Panc1 (cell line): ENCODE data around the gene HJURP. TPM values are rescaled to one million over a fixed set of nuclear protein-coding genes. Genes with fewer than 3 reads are reported as not detected.

Source experiments
- ATAC-seq: fragments of 200-7000 bp; cut with Tn5 transposase; 2 replicates; pipeline ENCODE4 v1.9.1; 2020; ENCODE audit warnings: mild to moderate bottlenecking, moderate library complexity
- BruUV-seq: library from RNA; stranded (reverse); fragments of 400-500 nt; replicated peaks from 2 replicates; lab custom pipeline; 2021; lab: Mats Ljungman, UMichigan
- CTCF ChIA-PET: fragments of 300-600 bp; sonication (Branson Sonifier 250); formaldehyde crosslinking; loops from one replicate; lab custom pipeline; 2022; ENCODE audit warnings: antibody characterized with exemption; lab: Charles Lee
- POLR2A ChIA-PET: fragments of 300-600 bp; sonication (Branson Sonifier 250); formaldehyde crosslinking; loops from one replicate; lab custom pipeline; 2022; ENCODE audit warnings: antibody characterized with exemption; lab: Charles Lee
- DNase-seq: peaks from one replicate; pipeline ENCODE4 v3.0.0-alpha.2; 2010; ENCODE audit warnings: low read depth, low spot score
- H3K27ac ChIP-seq: 2 replicates; pipeline ENCODE4 v1.5.1; 2011; ENCODE audit warnings: mild to moderate bottlenecking, low read length, inconsistent platforms
- H3K27me3 ChIP-seq: fragments of 200-500 bp; sonication (Bioruptor generic); 2 replicates; pipeline ENCODE4 v1.6.0; 2014; ENCODE audit warnings: low read length, inconsistent platforms; ENCODE audit not compliant: control insufficient read depth, insufficient read depth
- H3K36me3 ChIP-seq: fragments of 200-500 bp; sonication (Bioruptor generic); 2 replicates; pipeline ENCODE4 v1.5.1; 2014; ENCODE audit warnings: inconsistent platforms, mild to moderate bottlenecking, low read length, moderate library complexity; ENCODE audit not compliant: control insufficient read depth, insufficient read depth
- H3K4me1 ChIP-seq: 2 replicates; pipeline ENCODE4 v1.5.1; 2011; ENCODE audit warnings: inconsistent platforms, mild to moderate bottlenecking, low read length, moderate library complexity; ENCODE audit not compliant: control insufficient read depth, insufficient read depth
- H3K4me3 ChIP-seq, 2 experiments: 2 replicates each; pipeline ENCODE4 v1.5.1; 2011 to 2012; ENCODE audit warnings: low read depth in 2 of 2, low read length in 2 of 2, mild to moderate bottlenecking in 2 of 2, inconsistent platforms in 1 of 2, moderate library complexity in 1 of 2
- H3K9me3 ChIP-seq: fragments of 200-500 bp; sonication (Bioruptor generic); 2 replicates; pipeline ENCODE4 v1.5.1; 2014; ENCODE audit warnings: low read depth, mild to moderate bottlenecking, inconsistent platforms, low read length, moderate library complexity; ENCODE audit not compliant: control insufficient read depth, insufficient read depth
- CTCF ChIP-seq: fragments of 450-650 bp; IDR thresholded peaks from 2 replicates; pipeline ENCODE4 v1.5.1; 2017; ENCODE audit warnings: mild to moderate bottlenecking
- POLR2AphosphoS5 ChIP-seq: IDR thresholded peaks from 2 replicates; pipeline ENCODE4 v1.6.1; 2012; ENCODE audit warnings: mild to moderate bottlenecking, low read depth, low read length, moderate library complexity
- SIN3A ChIP-seq: IDR thresholded peaks from 2 replicates; pipeline ENCODE4 v1.6.1; 2012; ENCODE audit warnings: low read depth, mild to moderate bottlenecking, low read length, moderate library complexity, borderline replicate concordance; ENCODE audit not compliant: insufficient read depth
- TCF7L2 ChIP-seq: IDR thresholded peaks from 2 replicates; pipeline ENCODE4 v1.6.1; 2011; ENCODE audit warnings: mild to moderate bottlenecking, low read depth, low read length, inconsistent platforms
- in situ Hi-C: cut with HindIII; loops from 2 replicates; pipeline ENCODE4 v1.10.0; 2016; ENCODE audit warnings: low sequenced_read_pairs, low pct_unique_long_range_greater_than_20kb
- intact Hi-C: fragments of 100-400 bp; cut with micrococcal nuclease; formaldehyde crosslinking; loops from one replicate; pipeline ENCODE4 v1.10.0; 2022; ENCODE audit not compliant: unreplicated experiment
- total RNA-seq: library from RNA; stranded (reverse); gene quantifications from one replicate; pipeline ENCODE4 v1.2.1, GENCODE V29; 2021; ENCODE audit not compliant: unreplicated experiment
- TF ChIP-seq, protein P1 (sequence below), 2 experiments: IDR thresholded peaks; 2 replicates each; pipeline ENCODE4 v1.6.1; 2011 to 2012; ENCODE audit warnings: low read depth in 2 of 2, control low read depth in 1 of 2, low read length in 1 of 2, mild to moderate bottlenecking in 1 of 2, moderate library complexity in 1 of 2; ENCODE audit not compliant: insufficient read depth in 1 of 2

Gene HJURP
- total RNA-seq, 1 experiment from 2014 or later, result 87.0 TPM

- ATAC-seq (no peak), DNase-seq (no peak)
- intact Hi-C loops (no loop called here), in situ Hi-C loops (no loop called here)
- ChIA-PET POLR2A (no interaction called here), CTCF (no interaction called here)
- Histone ChIP-seq H3K27me3 (no peaks in the 10 kb centered on the region), H3K4me1 (no peaks in the 10 kb centered on the region), H3K27ac (no peak overlapping the region), H3K36me3 (no peaks in the 10 kb centered on the region), H3K9me3 (no peaks in the 10 kb centered on the region), H3K4me3 (no peak overlapping the region)
- no peak for TF ChIP-seq POLR2AphosphoS5
- BruUV-seq, result no TSS peak
Measured at GRCh38 chr2:233799087-233799665, 55.2 kb downstream of the HJURP start.

GRCh38 chr2:233798335-233799086 is 55.8 kb downstream of the HJURP start:
- DNase-seq (no peak), ATAC-seq (no peak)
- Histone ChIP-seq H3K4me1 (no peaks in the 10 kb centered on the region), H3K4me3 (no peak overlapping the region), H3K27me3 (no peaks in the 10 kb centered on the region), H3K27ac (no peak overlapping the region), H3K9me3 (no peaks in the 10 kb centered on the region), H3K36me3 (no peaks in the 10 kb centered on the region)
- CTCF ChIA-PET, result no interaction called here
- in situ Hi-C loops (no loop called here), intact Hi-C loops (no loop called here)
- BruUV-seq, result no TSS peak
- TF ChIP-seq POLR2AphosphoS5, result no peak
- TF ChIP-seq, protein P1, sequence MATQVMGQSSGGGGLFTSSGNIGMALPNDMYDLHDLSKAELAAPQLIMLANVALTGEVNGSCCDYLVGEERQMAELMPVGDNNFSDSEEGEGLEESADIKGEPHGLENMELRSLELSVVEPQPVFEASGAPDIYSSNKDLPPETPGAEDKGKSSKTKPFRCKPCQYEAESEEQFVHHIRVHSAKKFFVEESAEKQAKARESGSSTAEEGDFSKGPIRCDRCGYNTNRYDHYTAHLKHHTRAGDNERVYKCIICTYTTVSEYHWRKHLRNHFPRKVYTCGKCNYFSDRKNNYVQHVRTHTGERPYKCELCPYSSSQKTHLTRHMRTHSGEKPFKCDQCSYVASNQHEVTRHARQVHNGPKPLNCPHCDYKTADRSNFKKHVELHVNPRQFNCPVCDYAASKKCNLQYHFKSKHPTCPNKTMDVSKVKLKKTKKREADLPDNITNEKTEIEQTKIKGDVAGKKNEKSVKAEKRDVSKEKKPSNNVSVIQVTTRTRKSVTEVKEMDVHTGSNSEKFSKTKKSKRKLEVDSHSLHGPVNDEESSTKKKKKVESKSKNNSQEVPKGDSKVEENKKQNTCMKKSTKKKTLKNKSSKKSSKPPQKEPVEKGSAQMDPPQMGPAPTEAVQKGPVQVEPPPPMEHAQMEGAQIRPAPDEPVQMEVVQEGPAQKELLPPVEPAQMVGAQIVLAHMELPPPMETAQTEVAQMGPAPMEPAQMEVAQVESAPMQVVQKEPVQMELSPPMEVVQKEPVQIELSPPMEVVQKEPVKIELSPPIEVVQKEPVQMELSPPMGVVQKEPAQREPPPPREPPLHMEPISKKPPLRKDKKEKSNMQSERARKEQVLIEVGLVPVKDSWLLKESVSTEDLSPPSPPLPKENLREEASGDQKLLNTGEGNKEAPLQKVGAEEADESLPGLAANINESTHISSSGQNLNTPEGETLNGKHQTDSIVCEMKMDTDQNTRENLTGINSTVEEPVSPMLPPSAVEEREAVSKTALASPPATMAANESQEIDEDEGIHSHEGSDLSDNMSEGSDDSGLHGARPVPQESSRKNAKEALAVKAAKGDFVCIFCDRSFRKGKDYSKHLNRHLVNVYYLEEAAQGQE (IDR thresholded peaks at IDR 0.05; ENCODE audit: insufficient read depth in 1 of 2, low read depth in 2 of 2, low read length in 1 of 2), result no peak
- no peak for TF ChIP-seq SIN3A
- TF ChIP-seq TCF7L2, result no peak
- no peak for TF ChIP-seq CTCF
- POLR2A ChIA-PET, result no interaction called here

- DNase-seq (no peak), ATAC-seq (no peak)
- H3K27me3 ChIP-seq, result no peaks in the 10 kb centered on the region
- in situ Hi-C loops, result no loop called here
- no peaks in the 10 kb centered on the region for H3K9me3 ChIP-seq
- no peak for TF ChIP-seq SIN3A
- no peak for TF ChIP-seq TCF7L2
- TF ChIP-seq, protein P1 (IDR thresholded peaks at IDR 0.05; ENCODE audit: insufficient read depth in 1 of 2, low read depth in 2 of 2, low read length in 1 of 2), result no peak
- TF ChIP-seq CTCF, result no peak
- TF ChIP-seq POLR2AphosphoS5, result no peak
- no peaks in the 10 kb centered on the region for H3K4me1 ChIP-seq
- intact Hi-C loops, result no loop called here
- no peak overlapping the region for H3K4me3 ChIP-seq
- ChIA-PET CTCF (no interaction called here), POLR2A (no interaction called here)
- no TSS peak for BruUV-seq
- H3K27ac ChIP-seq, result no peak overlapping the region
- H3K36me3 ChIP-seq, result no peaks in the 10 kb centered on the region
Measured at GRCh38 chr2:233796254-233796653, 58.1 kb downstream of the HJURP start.
